HG03575 (cell line): Measurements from ENCODE around the gene CAMK1G.

Source experiments
- ATAC-seq: cut with Tn5 transposase; IDR thresholded peaks from one replicate; pipeline ENCODE4 v1.9.1; 2021; ENCODE audit not compliant: unreplicated experiment, insufficient number of reproducible peaks, low FRiP score; ENCODE audit errors: extremely low read depth

The CAMK1G gene

DNA sequence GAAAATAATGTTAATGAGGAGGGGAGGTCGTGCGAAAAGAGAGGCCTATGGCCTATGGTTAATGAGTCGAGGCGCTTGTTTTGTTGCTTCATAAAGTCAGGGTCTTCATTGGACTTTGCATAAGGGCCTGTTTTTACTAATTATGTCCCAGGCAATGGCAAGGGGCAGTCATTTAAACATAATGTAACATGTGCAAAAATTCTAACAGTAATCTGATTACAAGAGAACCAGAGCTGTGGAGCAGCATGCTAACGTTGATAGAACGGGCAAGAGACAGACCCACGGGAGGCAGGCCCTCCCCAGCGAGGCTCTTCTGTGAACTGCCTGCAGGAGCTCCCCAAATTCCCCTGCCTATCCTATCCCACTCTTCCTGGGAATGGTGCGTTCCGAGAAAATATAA, 22.6 kb upstream of the CAMK1G start:
- ATAC-seq, result no peak

- ATAC-seq, result no peak
These were observed 22.0 kb upstream of the CAMK1G start for GRCh38 chr1:209561532-209561931.

GRCh38 chr1:209564849-209565248, 18.7 kb upstream of the CAMK1G start:
- no peak for ATAC-seq

- ATAC-seq, result peak; percentile 66
These were observed 17.5 kb upstream of the CAMK1G start for GRCh38 chr1:209565759-209566678.

DNA sequence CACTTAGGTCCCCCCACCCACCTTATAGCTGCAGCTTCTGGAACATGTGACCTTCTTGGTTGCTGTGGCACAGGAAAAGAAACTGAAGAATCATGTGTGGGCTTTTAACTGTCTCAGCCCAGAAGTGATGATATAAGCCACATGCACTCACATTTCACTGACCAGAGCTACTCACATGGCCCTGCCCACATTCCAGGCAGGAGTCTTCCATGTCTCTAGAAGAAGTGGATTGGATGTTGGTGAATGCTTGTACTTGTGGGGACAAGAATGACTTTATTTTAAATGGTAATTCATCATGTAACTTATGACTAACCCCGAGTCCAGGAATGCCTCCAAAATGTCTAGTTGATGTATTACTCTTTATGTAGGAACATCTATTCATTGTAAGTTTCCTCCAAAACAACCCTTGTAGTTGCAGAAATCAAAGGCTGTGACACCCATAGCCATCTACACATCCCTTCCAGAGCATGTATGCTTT, 15.8 kb upstream of the CAMK1G start:
- no peak for ATAC-seq

- no peak for ATAC-seq
These were observed 13.9 kb upstream of the CAMK1G start for GRCh38 chr1:209569455-209570207.

GRCh38 chr1:209570743-209571142, 12.8 kb upstream of the CAMK1G start:
- no peak for ATAC-seq

- no peak for ATAC-seq
These were observed 6.9 kb upstream of the CAMK1G start for GRCh38 chr1:209576392-209577197.

DNA sequence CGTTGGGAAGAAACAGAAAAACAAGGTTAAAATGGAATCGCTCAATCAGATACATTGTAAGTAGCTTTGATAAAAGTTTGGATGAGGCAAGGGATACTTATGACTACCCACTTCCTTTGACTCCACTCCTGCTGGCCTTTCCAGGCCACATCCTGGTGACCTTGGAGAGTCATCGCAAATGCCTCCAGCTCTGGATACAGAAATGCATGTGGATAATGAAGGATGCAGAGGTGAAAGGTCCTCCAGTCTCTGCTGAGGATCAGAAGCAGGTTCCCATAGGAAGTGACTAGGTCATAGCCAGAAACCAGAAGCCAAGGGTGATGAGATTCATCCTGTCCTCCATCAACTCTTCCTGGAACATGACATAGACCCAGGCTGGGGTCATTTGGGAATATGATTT, 6.2 kb upstream of the CAMK1G start:
- no peak for ATAC-seq

DNA sequence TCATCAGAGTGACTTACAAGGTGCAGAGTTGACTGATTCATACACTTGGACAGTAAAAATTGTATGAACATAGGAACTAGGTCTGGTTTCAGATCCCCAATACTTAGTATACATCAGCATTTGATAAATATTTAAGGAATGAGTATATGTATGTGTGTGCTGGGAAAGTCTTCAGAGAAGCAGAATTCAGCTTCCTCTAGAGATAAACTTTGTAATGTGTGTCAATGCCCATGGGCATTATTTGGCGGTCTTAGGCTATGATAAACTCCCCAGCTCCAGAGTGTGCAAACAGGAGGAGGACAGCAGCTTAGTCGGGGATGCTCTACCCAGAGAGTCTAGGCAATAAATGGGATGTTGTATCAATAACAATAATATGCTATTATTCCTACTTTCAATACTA, 2.9 kb upstream of the CAMK1G start:
- no peak for ATAC-seq

DNA sequence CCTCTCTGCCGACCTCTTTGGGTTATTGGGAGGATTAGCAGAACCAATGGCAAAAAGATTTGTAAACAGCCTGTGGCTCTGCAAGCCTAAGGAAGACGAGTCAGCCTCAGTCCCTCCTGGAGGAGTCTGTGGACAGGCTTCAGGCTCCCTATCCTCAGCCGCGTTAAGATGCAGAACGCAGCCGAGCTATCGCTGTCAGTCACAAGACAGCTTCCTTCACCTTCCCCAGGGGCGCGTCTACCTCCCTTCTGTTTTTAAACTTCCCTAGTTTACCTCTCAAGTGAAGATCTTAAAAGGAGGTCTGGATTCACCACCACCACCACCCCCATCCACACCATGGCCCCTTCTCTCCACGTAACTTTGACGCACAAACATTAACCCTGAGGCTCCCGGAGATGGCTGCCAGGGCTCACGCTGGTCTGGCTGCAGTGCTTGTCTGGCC, 738 bp downstream of the CAMK1G start:
- ATAC-seq, result no peak

GRCh38 chr1:209585197-209585596, 1.7 kb downstream of the CAMK1G start:
- no peak for ATAC-seq

- no peak for ATAC-seq
These were observed 2.2 kb downstream of the CAMK1G start for GRCh38 chr1:209585672-209586071.

DNA sequence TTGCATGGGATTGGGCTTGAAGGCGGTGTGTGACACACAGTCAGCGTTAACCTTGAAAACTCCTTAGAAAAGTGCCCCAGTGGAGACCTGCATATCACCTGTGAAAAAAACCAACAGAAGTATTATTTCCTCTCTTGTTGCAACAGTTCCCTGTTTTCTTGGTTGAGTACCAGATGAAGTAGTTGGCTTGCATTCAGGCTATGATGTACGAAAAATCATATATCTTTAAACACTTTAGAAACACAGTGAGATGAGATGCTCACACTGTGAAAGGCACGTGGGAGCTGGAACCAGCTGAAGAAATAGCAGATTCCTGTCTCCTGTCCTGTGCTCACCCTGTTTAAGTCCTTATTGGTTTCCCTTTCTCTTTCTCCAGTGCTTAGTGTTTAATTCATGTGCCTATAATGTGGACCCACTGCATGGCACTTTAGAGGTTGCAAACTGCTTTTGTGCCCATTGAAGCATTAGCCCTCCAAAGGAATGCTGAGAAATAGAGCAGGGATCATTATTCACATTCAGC, 2.8 kb downstream of the CAMK1G start:
- no peak for ATAC-seq

GRCh38 chr1:209587789-209588188, 4.3 kb downstream of the CAMK1G start:
- ATAC-seq, result no peak

- ATAC-seq, result no peak
These were observed 5.9 kb downstream of the CAMK1G start for GRCh38 chr1:209589440-209589839.

- no peak for ATAC-seq
These were observed 6.3 kb downstream of the CAMK1G start for GRCh38 chr1:209589863-209590262.

DNA sequence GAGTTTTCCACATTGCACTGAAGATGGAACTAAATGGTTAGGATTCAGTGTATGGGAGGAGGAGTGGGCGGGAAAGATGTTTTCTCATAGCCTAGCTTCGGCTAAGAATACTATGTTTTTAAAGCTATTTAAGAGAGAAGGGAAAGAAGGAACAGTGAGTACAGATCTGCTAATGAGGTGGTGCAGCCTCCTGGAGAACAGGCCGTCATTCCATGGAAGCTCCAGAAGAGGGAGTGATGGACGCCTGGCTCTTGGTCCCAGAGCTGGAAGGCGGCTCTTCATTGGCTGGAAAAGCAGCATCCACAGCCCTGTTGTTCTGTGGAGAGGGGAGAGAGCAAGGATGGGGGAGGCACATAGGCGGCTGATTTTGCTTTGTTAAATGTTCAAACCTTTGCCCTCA, 6.9 kb downstream of the CAMK1G start:
- no peak for ATAC-seq

- no peak for ATAC-seq
These were observed 10.2 kb downstream of the CAMK1G start for GRCh38 chr1:209593747-209594146.
